SU-DHL-6 (cell line): ENCODE results near the gene NTRK1.

ENCODE experiments used
- EZH2phosphoT487 ChIP-seq: fragments of 200-600 bp; sonication (generic), shearing (Covaris generic); conservative IDR thresholded peaks from 2 replicates; pipeline ENCODE4 v1.6.1; 2018; ENCODE audit warnings: mild to moderate bottlenecking, antibody characterized with exemption, low read length, moderate library complexity, mixed read lengths
- TF ChIP-seq, protein P1 (sequence below): fragments of 200-600 bp; sonication (generic); IDR thresholded peaks from one replicate; pipeline ENCODE4 v1.5.1; 2017; ENCODE audit warnings: antibody characterized with exemption, mild to moderate bottlenecking, low read length, moderate library complexity; ENCODE audit not compliant: insufficient read depth, poor library complexity, severe bottlenecking

DNA sequence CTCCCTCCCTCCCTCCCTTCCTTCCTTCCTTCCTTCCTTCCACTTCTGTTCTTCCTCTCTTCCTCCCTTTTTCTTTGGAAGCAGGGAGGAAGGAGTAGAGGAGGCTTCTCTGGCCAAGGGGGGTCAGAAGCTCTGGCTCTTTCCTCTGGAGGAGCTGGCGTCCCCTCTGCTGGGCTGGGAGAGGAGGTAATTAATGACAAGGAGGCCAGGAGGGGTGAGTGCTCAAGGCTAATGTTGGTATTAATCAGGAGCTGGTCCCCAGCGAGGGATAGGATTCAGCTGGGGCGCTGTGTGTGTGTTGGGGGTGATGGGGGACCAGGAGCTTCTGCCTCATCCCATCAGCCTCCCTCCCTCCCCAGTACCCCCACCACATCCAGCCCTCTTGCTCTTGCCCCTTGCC is 26.7 kb downstream of the NTRK1 start:
- TF ChIP-seq, protein P1, sequence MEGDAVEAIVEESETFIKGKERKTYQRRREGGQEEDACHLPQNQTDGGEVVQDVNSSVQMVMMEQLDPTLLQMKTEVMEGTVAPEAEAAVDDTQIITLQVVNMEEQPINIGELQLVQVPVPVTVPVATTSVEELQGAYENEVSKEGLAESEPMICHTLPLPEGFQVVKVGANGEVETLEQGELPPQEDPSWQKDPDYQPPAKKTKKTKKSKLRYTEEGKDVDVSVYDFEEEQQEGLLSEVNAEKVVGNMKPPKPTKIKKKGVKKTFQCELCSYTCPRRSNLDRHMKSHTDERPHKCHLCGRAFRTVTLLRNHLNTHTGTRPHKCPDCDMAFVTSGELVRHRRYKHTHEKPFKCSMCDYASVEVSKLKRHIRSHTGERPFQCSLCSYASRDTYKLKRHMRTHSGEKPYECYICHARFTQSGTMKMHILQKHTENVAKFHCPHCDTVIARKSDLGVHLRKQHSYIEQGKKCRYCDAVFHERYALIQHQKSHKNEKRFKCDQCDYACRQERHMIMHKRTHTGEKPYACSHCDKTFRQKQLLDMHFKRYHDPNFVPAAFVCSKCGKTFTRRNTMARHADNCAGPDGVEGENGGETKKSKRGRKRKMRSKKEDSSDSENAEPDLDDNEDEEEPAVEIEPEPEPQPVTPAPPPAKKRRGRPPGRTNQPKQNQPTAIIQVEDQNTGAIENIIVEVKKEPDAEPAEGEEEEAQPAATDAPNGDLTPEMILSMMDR, result no peak
- TF ChIP-seq EZH2phosphoT487, result no peak
